RWPE2 (cell line): ENCODE measurements around the gene PTTG1IP.

Experiments used
- ATAC-seq: fragments of 200-7000 bp; cut with Tn5 transposase; 3 replicates; pipeline ENCODE4 v1.9.1; 2021; ENCODE audit warnings: low read depth
- DNase-seq: peaks from one replicate; pipeline ENCODE4 v3.0.0-alpha.2; 2020; ENCODE audit warnings: low spot score
- H3K27ac ChIP-seq: fragments of 450-650 bp; 2 replicates; pipeline ENCODE4 v1.5.1; 2017; ENCODE audit warnings: mild to moderate bottlenecking; ENCODE audit not compliant: poor library complexity, severe bottlenecking
- H3K27me3 ChIP-seq: fragments of 250-450 bp; sonication (Bioruptor Pico); 2 replicates; pipeline ENCODE4 v1.5.1; 2021; ENCODE audit warnings: mild to moderate bottlenecking, moderate library complexity; ENCODE audit not compliant: insufficient read depth, poor library complexity, severe bottlenecking
- H3K36me3 ChIP-seq: fragments of 250-450 bp; sonication (Bioruptor Pico); 2 replicates; pipeline ENCODE4 v1.5.1; 2020; ENCODE audit warnings: low read depth, mild to moderate bottlenecking, moderate library complexity
- H3K4me1 ChIP-seq: fragments of 250-450 bp; sonication (Bioruptor Pico); 2 replicates; pipeline ENCODE4 v1.5.1; 2021; ENCODE audit warnings: mild to moderate bottlenecking, moderate library complexity; ENCODE audit not compliant: insufficient read depth, poor library complexity, severe bottlenecking
- H3K4me3 ChIP-seq: fragments of 250-450 bp; sonication (Bioruptor Pico); 2 replicates; pipeline ENCODE4 v1.5.1; 2021; ENCODE audit warnings: mild to moderate bottlenecking, moderate library complexity; ENCODE audit not compliant: severe bottlenecking
- H3K9me3 ChIP-seq: fragments of 250-450 bp; sonication (Bioruptor Pico); 2 replicates; pipeline ENCODE4 v1.5.1; 2021; ENCODE audit warnings: mild to moderate bottlenecking, moderate library complexity; ENCODE audit not compliant: severe bottlenecking
- CTCF ChIP-seq: fragments of 450-650 bp; IDR thresholded peaks from one replicate; pipeline ENCODE4 v1.5.1; 2017; ENCODE audit warnings: mild to moderate bottlenecking, moderate library complexity; ENCODE audit not compliant: poor library complexity, severe bottlenecking

Gene PTTG1IP

GRCh38 chr21:44901391-44902074 lies 28.0 kb upstream of the PTTG1IP start:
- no peaks in the 10 kb centered on the region for H3K27me3 ChIP-seq
- DNase-seq (no peak), ATAC-seq (no peak)
- no peak overlapping the region for H3K27ac ChIP-seq
- H3K4me1 ChIP-seq, result no peaks in the 10 kb centered on the region
- no peak overlapping the region for H3K4me3 ChIP-seq
- no peaks in the 10 kb centered on the region for H3K9me3 ChIP-seq
- H3K36me3 ChIP-seq, result no peaks in the 10 kb centered on the region
- no peak for TF ChIP-seq CTCF

DNA sequence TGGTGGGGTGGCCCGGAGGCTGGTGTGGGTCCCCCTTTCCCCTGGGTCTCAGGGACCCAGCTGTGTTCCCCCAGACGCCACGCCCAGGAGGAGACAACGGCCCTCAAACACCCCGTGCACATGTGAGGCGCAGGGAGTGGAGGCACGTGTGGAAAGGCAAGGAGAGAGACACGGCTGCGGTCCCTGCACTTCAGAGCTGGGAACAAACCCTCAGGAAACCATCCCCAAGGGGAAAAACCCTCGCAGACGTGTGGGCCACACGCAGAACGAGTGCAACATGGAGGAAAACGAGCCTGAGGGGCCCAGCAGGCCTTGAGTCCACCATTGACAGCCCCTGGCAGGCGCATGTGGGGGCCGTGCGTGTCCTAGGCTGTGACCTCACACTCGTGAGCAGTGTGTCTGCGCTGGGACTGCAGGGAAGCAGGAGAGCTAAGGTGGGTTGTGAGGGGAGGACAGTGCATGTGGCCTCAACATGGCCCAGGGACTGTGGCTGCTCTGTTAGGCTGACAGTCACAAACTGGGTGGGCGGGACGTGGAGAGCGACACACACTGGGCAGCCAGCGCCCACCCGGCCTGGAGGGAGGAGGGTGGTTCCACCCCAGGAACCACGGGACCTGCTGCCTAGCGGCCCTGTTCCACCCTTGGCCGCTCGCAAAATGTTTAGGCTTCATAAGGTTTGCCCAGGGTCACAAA lies 27.2 kb upstream of the PTTG1IP start:
- H3K36me3 ChIP-seq, result no peaks in the 10 kb centered on the region
- no peaks in the 10 kb centered on the region for H3K9me3 ChIP-seq
- no peaks in the 10 kb centered on the region for H3K4me1 ChIP-seq
- no peak overlapping the region for H3K4me3 ChIP-seq
- no peaks in the 10 kb centered on the region for H3K27me3 ChIP-seq
- DNase-seq, result no peak
- TF ChIP-seq CTCF, result no peak
- no peak overlapping the region for H3K27ac ChIP-seq
- no peak for ATAC-seq

DNA sequence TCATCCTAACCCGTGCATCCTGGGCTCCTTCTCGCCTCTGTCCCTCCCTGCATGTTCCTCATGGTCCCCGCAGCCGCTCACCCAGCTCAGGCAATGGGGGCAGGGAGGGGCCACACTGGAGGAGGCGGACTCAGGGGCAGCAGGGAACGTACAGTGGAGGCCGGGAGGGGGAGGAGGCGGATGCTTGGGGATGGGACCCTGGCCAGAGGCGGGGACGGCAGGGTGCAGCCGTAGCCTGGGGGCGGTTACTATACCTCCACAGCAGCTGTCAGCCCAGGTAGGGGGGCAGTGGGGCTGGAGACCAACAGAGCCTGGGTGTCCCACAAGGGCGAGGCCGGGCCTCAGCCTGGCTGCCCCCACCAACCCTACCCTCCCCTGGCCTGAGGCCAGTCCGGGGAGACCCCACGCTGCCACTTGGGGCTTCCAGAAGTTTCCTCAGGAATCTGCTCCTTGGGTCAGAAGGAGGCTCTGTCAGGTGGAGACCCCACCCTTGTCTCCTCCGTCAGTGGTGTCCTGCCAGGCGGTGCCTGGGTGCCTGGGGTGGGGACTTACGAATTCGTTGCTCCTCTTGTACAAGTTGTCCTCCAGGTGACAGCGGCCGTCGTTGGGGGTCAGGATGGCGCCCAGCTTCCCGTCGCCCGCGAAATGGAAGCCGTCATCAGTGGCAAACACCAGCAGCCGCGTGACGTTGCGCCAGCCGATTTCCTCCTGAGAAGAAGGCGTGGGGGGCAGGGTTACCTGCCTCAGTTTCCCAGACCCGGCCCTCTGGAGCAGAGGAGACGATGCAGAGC lies 26.5 kb upstream of the PTTG1IP start:
- no peaks in the 10 kb centered on the region for H3K36me3 ChIP-seq
- DNase-seq (no peak), ATAC-seq (no peak)
- H3K27me3 ChIP-seq, result no peaks in the 10 kb centered on the region
- no peak overlapping the region for H3K4me3 ChIP-seq
- no peaks in the 10 kb centered on the region for H3K4me1 ChIP-seq
- no peak for TF ChIP-seq CTCF
- H3K27ac ChIP-seq, result no peak overlapping the region
- no peaks in the 10 kb centered on the region for H3K9me3 ChIP-seq

DNA sequence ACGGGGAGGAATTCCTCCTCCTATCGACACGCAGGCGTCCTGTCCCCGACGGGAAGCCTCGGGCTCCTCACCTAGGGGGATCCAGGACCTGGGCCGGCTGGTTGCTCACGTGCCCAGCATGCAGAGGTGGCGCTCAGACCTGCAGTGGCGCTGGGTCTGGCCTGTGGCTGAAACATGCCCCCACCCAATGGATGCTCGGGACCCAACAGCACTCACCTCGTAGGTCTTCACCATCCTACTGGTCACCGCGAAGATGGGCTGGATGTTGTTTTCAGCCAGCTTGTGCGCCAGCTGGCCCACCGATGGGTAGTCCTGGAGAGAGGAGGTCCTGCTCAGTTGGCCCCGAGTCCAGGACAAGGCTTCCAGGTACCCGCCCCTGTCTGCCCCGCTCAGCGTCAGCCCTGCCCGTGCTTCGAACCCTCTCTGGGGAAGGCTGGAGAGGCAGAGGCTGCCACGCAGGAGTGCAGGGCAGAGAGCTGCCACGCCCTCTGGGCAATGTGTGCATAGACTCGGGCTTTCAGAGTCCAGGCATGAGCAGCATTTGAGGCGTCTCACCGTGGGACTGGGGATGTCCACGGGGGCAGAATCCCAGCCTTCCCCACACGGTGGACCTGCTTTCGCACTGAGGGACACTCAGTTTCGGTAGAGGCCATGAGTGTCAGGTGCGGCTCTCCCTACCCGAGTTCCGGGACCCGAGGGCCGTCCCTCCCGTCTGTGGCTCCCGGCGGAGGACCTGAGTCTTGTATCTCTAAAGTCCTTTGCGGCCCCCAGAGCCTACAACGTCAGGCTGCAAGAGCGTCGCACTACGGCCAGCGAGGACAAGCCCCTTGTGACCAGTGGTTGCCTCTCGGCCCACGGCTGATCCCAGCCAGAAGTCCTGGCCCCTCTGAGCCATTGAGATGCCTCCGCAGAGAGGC lies 25.6 kb upstream of the PTTG1IP start:
- H3K36me3 ChIP-seq, result no peaks in the 10 kb centered on the region
- no peaks in the 10 kb centered on the region for H3K27me3 ChIP-seq
- no peak for TF ChIP-seq CTCF

More for the DNA sequence above, 25.6 kb upstream of the PTTG1IP start:
- no peak for DNase-seq
- Histone ChIP-seq H3K27ac (no peak overlapping the region), H3K9me3 (no peaks in the 10 kb centered on the region), H3K4me3 (no peak overlapping the region), H3K4me1 (no peaks in the 10 kb centered on the region)
- no peak for ATAC-seq
